Measurements from ENCODE around the gene SLC9A3.

The SLC9A3 gene

GRCh38 chr5:483011-483410 is 41.2 kb downstream of the SLC9A3 start:
- no peak overlapping the region for H4K5ac ChIP-seq (ENCODE audit: low read length)
- H2BK120ac ChIP-seq (ENCODE audit: low read depth, low read length): no peak overlapping the region
- H2BK5ac ChIP-seq (ENCODE audit: low read length): no peak overlapping the region
- H3K27ac ChIP-seq (ENCODE audit: low read depth, low read length): no peak overlapping the region
- no peak overlapping the region for H2AK5ac ChIP-seq (ENCODE audit: low read length)
- H2BK15ac ChIP-seq (replicated peaks; ENCODE audit: low read depth): no peak overlapping the region
- H3K9ac ChIP-seq (ENCODE audit: low read length): no peak overlapping the region
- no peak overlapping the region for H3K56ac ChIP-seq (ENCODE audit: low read length)
- H3K79me2 ChIP-seq (ENCODE audit: control insufficient read depth, insufficient read depth, low read length): no peaks in the 10 kb centered on the region
- H3K4ac ChIP-seq (ENCODE audit: low read depth, low read length): no peak overlapping the region
- no peaks in the 10 kb centered on the region for H3K79me1 ChIP-seq (ENCODE audit: low read length)
- no peak overlapping the region for H4K8ac ChIP-seq (ENCODE audit: low read depth, low read length)
- no peak overlapping the region for H3K18ac ChIP-seq (ENCODE audit: low read length)
- H3K4me3 ChIP-seq (ENCODE audit: low read length): no peak overlapping the region
- no peak overlapping the region for H3K23ac ChIP-seq (ENCODE audit: low read length)
- no peak overlapping the region for H3K4me2 ChIP-seq (ENCODE audit: low read length)
- no peak for DNase-seq
- no peaks in the 10 kb centered on the region for H3K27me3 ChIP-seq (ENCODE audit: insufficient read depth, low read length, poor library complexity)
- no CpG with 5 or more reads among the region's 26 CpGs for WGBS (ENCODE audit: extremely low coverage, insufficient coverage, low lambda C conversion rate)
- no peaks in the 10 kb centered on the region for H3K4me1 ChIP-seq (ENCODE audit: control insufficient read depth, low read depth, low read length)
- H3K36me3 ChIP-seq (ENCODE audit: control insufficient read depth, insufficient read depth, low read length): no peaks in the 10 kb centered on the region

GRCh38 chr5:482506-482905 is 41.7 kb downstream of the SLC9A3 start:
- H3K4me1 ChIP-seq (ENCODE audit: control insufficient read depth, low read depth, low read length): no peaks in the 10 kb centered on the region
- no peaks in the 10 kb centered on the region for H3K79me1 ChIP-seq (ENCODE audit: low read length)
- no peak overlapping the region for H3K27ac ChIP-seq (ENCODE audit: low read depth, low read length)
- H3K4me2 ChIP-seq (ENCODE audit: low read length): no peak overlapping the region
- H3K56ac ChIP-seq (ENCODE audit: low read length): no peak overlapping the region
- H4K8ac ChIP-seq (ENCODE audit: low read depth, low read length): no peak overlapping the region
- no peak for DNase-seq
- H3K36me3 ChIP-seq (ENCODE audit: control insufficient read depth, insufficient read depth, low read length): no peaks in the 10 kb centered on the region
- no peak overlapping the region for H3K4me3 ChIP-seq (ENCODE audit: low read length)
- no peak overlapping the region for H2BK120ac ChIP-seq (ENCODE audit: low read depth, low read length)
- H3K4ac ChIP-seq (ENCODE audit: low read depth, low read length): no peak overlapping the region
- no peak overlapping the region for H2BK5ac ChIP-seq (ENCODE audit: low read length)
- H3K23ac ChIP-seq (ENCODE audit: low read length): no peak overlapping the region
- no peak overlapping the region for H4K5ac ChIP-seq (ENCODE audit: low read length)
- H3K9ac ChIP-seq (ENCODE audit: low read length): no peak overlapping the region
- no peak overlapping the region for H2AK5ac ChIP-seq (ENCODE audit: low read length)
- no peaks in the 10 kb centered on the region for H3K27me3 ChIP-seq (ENCODE audit: insufficient read depth, low read length, poor library complexity)
- WGBS (ENCODE audit: extremely low coverage, insufficient coverage, low lambda C conversion rate): no CpG with 5 or more reads among the region's 27 CpGs
- no peak overlapping the region for H3K18ac ChIP-seq (ENCODE audit: low read length)
- H2BK15ac ChIP-seq (replicated peaks; ENCODE audit: low read depth): no peak overlapping the region
- H3K79me2 ChIP-seq (ENCODE audit: control insufficient read depth, insufficient read depth, low read length): no peaks in the 10 kb centered on the region

DNA sequence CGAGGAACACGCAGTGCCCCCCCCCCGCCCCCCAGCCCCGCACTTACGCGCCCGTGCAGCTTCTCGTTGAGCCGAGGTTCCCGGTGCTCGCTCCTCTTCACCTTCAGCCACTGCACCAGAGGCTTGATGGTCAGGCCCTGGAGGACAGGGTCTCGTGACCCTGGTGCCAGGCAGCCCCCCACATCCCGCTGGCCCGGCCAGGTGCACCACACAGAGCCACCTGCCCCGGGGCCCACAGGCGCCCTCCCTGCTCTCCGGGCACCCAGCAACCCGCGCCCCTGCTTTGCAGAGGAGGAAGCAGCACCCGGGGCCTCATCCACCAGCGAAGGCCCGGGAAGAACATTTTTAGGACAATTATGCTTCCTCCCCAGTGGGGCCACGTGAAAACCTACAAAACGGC is 42.2 kb downstream of the SLC9A3 start:
- Histone ChIP-seq H3K36me3 (ENCODE audit: control insufficient read depth, insufficient read depth, low read length) (no peaks in the 10 kb centered on the region), H3K4me3 (ENCODE audit: low read length) (no peak overlapping the region), H2AK5ac (ENCODE audit: low read length) (no peak overlapping the region), H3K4me2 (ENCODE audit: low read length) (no peak overlapping the region), H3K23ac (ENCODE audit: low read length) (no peak overlapping the region), H3K79me1 (ENCODE audit: low read length) (no peaks in the 10 kb centered on the region), H4K5ac (ENCODE audit: low read length) (no peak overlapping the region), H2BK15ac (replicated peaks; ENCODE audit: low read depth) (no peak overlapping the region), H3K27me3 (ENCODE audit: insufficient read depth, low read length, poor library complexity) (no peaks in the 10 kb centered on the region), H4K8ac (ENCODE audit: low read depth, low read length) (no peak overlapping the region), H2BK120ac (ENCODE audit: low read depth, low read length) (no peak overlapping the region), H3K18ac (ENCODE audit: low read length) (no peak overlapping the region), H3K27ac (ENCODE audit: low read depth, low read length) (no peak overlapping the region), H3K9ac (ENCODE audit: low read length) (no peak overlapping the region), H3K79me2 (ENCODE audit: control insufficient read depth, insufficient read depth, low read length) (no peaks in the 10 kb centered on the region), H2BK5ac (ENCODE audit: low read length) (no peak overlapping the region), H3K4me1 (ENCODE audit: control insufficient read depth, low read depth, low read length) (no peaks in the 10 kb centered on the region), H3K4ac (ENCODE audit: low read depth, low read length) (no peak overlapping the region), H3K56ac (ENCODE audit: low read length) (no peak overlapping the region)
- DNase-seq: no peak
- no CpG with 5 or more reads among the region's 24 CpGs for WGBS (ENCODE audit: extremely low coverage, insufficient coverage, low lambda C conversion rate)

- Histone ChIP-seq H3K27me3 (ENCODE audit: insufficient read depth, low read length, poor library complexity) (no peaks in the 10 kb centered on the region), H3K56ac (ENCODE audit: low read length) (no peak overlapping the region), H2BK120ac (ENCODE audit: low read depth, low read length) (no peak overlapping the region), H3K4ac (ENCODE audit: low read depth, low read length) (no peak overlapping the region), H3K4me3 (ENCODE audit: low read length) (no peak overlapping the region), H3K18ac (ENCODE audit: low read length) (no peak overlapping the region), H3K79me1 (ENCODE audit: low read length) (no peaks in the 10 kb centered on the region), H3K23ac (ENCODE audit: low read length) (no peak overlapping the region), H4K8ac (ENCODE audit: low read depth, low read length) (no peak overlapping the region), H3K4me1 (ENCODE audit: control insufficient read depth, low read depth, low read length) (no peaks in the 10 kb centered on the region), H2BK15ac (replicated peaks; ENCODE audit: low read depth) (no peak overlapping the region), H3K36me3 (ENCODE audit: control insufficient read depth, insufficient read depth, low read length) (no peaks in the 10 kb centered on the region), H2BK5ac (ENCODE audit: low read length) (no peak overlapping the region), H3K27ac (ENCODE audit: low read depth, low read length) (no peak overlapping the region), H4K5ac (ENCODE audit: low read length) (no peak overlapping the region), H3K79me2 (ENCODE audit: control insufficient read depth, insufficient read depth, low read length) (no peaks in the 10 kb centered on the region), H3K9ac (ENCODE audit: low read length) (no peak overlapping the region), H2AK5ac (ENCODE audit: low read length) (no peak overlapping the region), H3K4me2 (ENCODE audit: low read length) (no peak overlapping the region)
- WGBS (ENCODE audit: extremely low coverage, insufficient coverage, low lambda C conversion rate): no CpG with 5 or more reads among the region's 23 CpGs
- no peak for DNase-seq
These were observed 42.9 kb downstream of the SLC9A3 start for GRCh38 chr5:481347-481746.

GRCh38 chr5:479566-480319 is 44.5 kb downstream of the SLC9A3 start:
- Histone ChIP-seq H3K9ac (ENCODE audit: low read length) (no peak overlapping the region), H3K79me2 (ENCODE audit: control insufficient read depth, insufficient read depth, low read length) (no peaks in the 10 kb centered on the region), H3K23ac (ENCODE audit: low read length) (no peak overlapping the region), H3K36me3 (ENCODE audit: control insufficient read depth, insufficient read depth, low read length) (no peaks in the 10 kb centered on the region), H3K27ac (ENCODE audit: low read depth, low read length) (no peak overlapping the region), H2BK120ac (ENCODE audit: low read depth, low read length) (no peak overlapping the region), H3K4me1 (ENCODE audit: control insufficient read depth, low read depth, low read length) (no peaks in the 10 kb centered on the region), H3K79me1 (ENCODE audit: low read length) (no peaks in the 10 kb centered on the region), H2BK5ac (ENCODE audit: low read length) (no peak overlapping the region), H4K5ac (ENCODE audit: low read length) (no peak overlapping the region), H3K4me2 (ENCODE audit: low read length) (no peak overlapping the region), H3K56ac (ENCODE audit: low read length) (no peak overlapping the region), H3K4ac (ENCODE audit: low read depth, low read length) (no peak overlapping the region), H3K4me3 (ENCODE audit: low read length) (no peak overlapping the region), H2AK5ac (ENCODE audit: low read length) (no peak overlapping the region), H3K18ac (ENCODE audit: low read length) (no peak overlapping the region), H3K27me3 (ENCODE audit: insufficient read depth, low read length, poor library complexity) (peaks cover 15% of the 10 kb centered on the region), H2BK15ac (replicated peaks; ENCODE audit: low read depth) (no peak overlapping the region), H4K8ac (ENCODE audit: low read depth, low read length) (no peak overlapping the region)
- no CpG with 5 or more reads among the region's 34 CpGs for WGBS (ENCODE audit: extremely low coverage, insufficient coverage, low lambda C conversion rate)
- no peak for DNase-seq

- no peak overlapping the region for H3K4ac ChIP-seq (ENCODE audit: low read depth, low read length)
- no peak overlapping the region for H4K8ac ChIP-seq (ENCODE audit: low read depth, low read length)
- no peaks in the 10 kb centered on the region for H3K4me1 ChIP-seq (ENCODE audit: control insufficient read depth, low read depth, low read length)
- H4K5ac ChIP-seq (ENCODE audit: low read length): no peak overlapping the region
- H3K4me2 ChIP-seq (ENCODE audit: low read length): no peak overlapping the region
- H3K9ac ChIP-seq (ENCODE audit: low read length): no peak overlapping the region
- no peak overlapping the region for H3K18ac ChIP-seq (ENCODE audit: low read length)
- no peaks in the 10 kb centered on the region for H3K36me3 ChIP-seq (ENCODE audit: control insufficient read depth, insufficient read depth, low read length)
- DNase-seq: no peak
- no peak overlapping the region for H3K56ac ChIP-seq (ENCODE audit: low read length)
- no peaks in the 10 kb centered on the region for H3K79me2 ChIP-seq (ENCODE audit: control insufficient read depth, insufficient read depth, low read length)
- H3K27me3 ChIP-seq (ENCODE audit: insufficient read depth, low read length, poor library complexity): peaks cover 15% of the 10 kb centered on the region
- H3K4me3 ChIP-seq (ENCODE audit: low read length): no peak overlapping the region
- no peak overlapping the region for H2BK5ac ChIP-seq (ENCODE audit: low read length)
- no peak overlapping the region for H2BK120ac ChIP-seq (ENCODE audit: low read depth, low read length)
- H2BK15ac ChIP-seq (replicated peaks; ENCODE audit: low read depth): no peak overlapping the region
- no CpG with 5 or more reads among the region's 18 CpGs for WGBS (ENCODE audit: extremely low coverage, insufficient coverage, low lambda C conversion rate)
- no peaks in the 10 kb centered on the region for H3K79me1 ChIP-seq (ENCODE audit: low read length)
- H2AK5ac ChIP-seq (ENCODE audit: low read length): no peak overlapping the region
- no peak overlapping the region for H3K23ac ChIP-seq (ENCODE audit: low read length)
- no peak overlapping the region for H3K27ac ChIP-seq (ENCODE audit: low read depth, low read length)
These were observed 45.2 kb downstream of the SLC9A3 start for GRCh38 chr5:478982-479535.
